GM23338 (cell line): ENCODE measurements around the gene RAET1G. TPM values are rescaled to one million over a fixed set of nuclear protein-coding genes. Genes with fewer than 3 reads are reported as not detected.

Source experiments
- ATAC-seq: fragments of 200-7000 bp; cut with Tn5 transposase; 3 replicates; pipeline ENCODE4 v1.9.1; 2020
- DNase-seq: peaks from one replicate; pipeline ENCODE4 v3.0.0-alpha.2; 2015; ENCODE audit warnings: low spot score
- H2AFZ ChIP-seq: fragments of 200-600 bp; sonication (generic); 2 replicates; pipeline ENCODE4 v1.8.0; 2016; ENCODE audit warnings: antibody characterized with exemption, mild to moderate bottlenecking, moderate library complexity
- H3F3A ChIP-seq: fragments of 200-600 bp; sonication (generic); replicated peaks from 2 replicates; pipeline ENCODE4 v1.8.0; 2017; ENCODE audit warnings: antibody characterized with exemption, mixed run types, low read depth
- H3K27ac ChIP-seq: fragments of 200-600 bp; sonication (generic); 2 replicates; pipeline ENCODE4 v1.6.1; 2016; ENCODE audit warnings: low read depth
- H3K27me3 ChIP-seq: fragments of 200-600 bp; sonication (generic); 2 replicates; pipeline ENCODE4 v1.8.0; 2016; ENCODE audit warnings: mild to moderate bottlenecking, mixed run types, moderate library complexity; ENCODE audit not compliant: insufficient read depth
- H3K36me3 ChIP-seq: fragments of 200-600 bp; sonication (generic); 2 replicates; pipeline ENCODE4 v1.8.0; 2016; ENCODE audit warnings: mild to moderate bottlenecking; ENCODE audit not compliant: insufficient read depth
- H3K4me1 ChIP-seq: fragments of 200-600 bp; sonication (generic); 2 replicates; pipeline ENCODE4 v1.8.0; 2016; ENCODE audit warnings: mild to moderate bottlenecking, moderate library complexity; ENCODE audit not compliant: insufficient read depth
- H3K4me2 ChIP-seq: fragments of 200-600 bp; sonication (generic); 2 replicates; pipeline ENCODE4 v1.7.1; 2017; ENCODE audit warnings: mixed run types
- H3K4me3 ChIP-seq: fragments of 200-600 bp; sonication (generic); 2 replicates; pipeline ENCODE4 v1.6.1; 2016; ENCODE audit warnings: mixed run types
- H3K79me2 ChIP-seq: fragments of 200-600 bp; sonication (generic); replicated peaks from 2 replicates; pipeline ENCODE4 v1.8.0; 2017; ENCODE audit warnings: mild to moderate bottlenecking; ENCODE audit not compliant: insufficient read depth
- H3K9me2 ChIP-seq: fragments of 200-600 bp; sonication (generic); 2 replicates; pipeline ENCODE4 v1.8.0; 2017; ENCODE audit not compliant: insufficient read depth
- H4K20me1 ChIP-seq: fragments of 200-600 bp; sonication (generic); replicated peaks from 2 replicates; pipeline ENCODE4 v1.8.0; 2017; ENCODE audit warnings: mild to moderate bottlenecking; ENCODE audit not compliant: insufficient read depth
- H3K27ac Mint-ChIP-seq: 2 replicates; pipeline ENCODE4 v1.8.0; 2020; ENCODE audit warnings: inconsistent platforms, mild to moderate bottlenecking, moderate library complexity, mixed read lengths
- H3K27me3 Mint-ChIP-seq: 3 replicates; pipeline ENCODE4 v1.8.0; 2022; ENCODE audit warnings: low read depth, mild to moderate bottlenecking, moderate library complexity, mixed read lengths, inconsistent platforms; ENCODE audit not compliant: insufficient read depth, poor library complexity
- H3K36me3 Mint-ChIP-seq: 3 replicates; pipeline ENCODE4 v1.8.0; 2021; ENCODE audit warnings: low read depth, mild to moderate bottlenecking, inconsistent platforms, moderate library complexity, mixed read lengths
- H3K4me1 Mint-ChIP-seq: 3 replicates; pipeline ENCODE4 v1.8.0; 2020; ENCODE audit warnings: mild to moderate bottlenecking, inconsistent platforms, mixed read lengths
- H3K4me3 Mint-ChIP-seq: 3 replicates; pipeline ENCODE4 v1.8.0; 2021; ENCODE audit warnings: moderate library complexity, mild to moderate bottlenecking, inconsistent platforms, mixed read lengths
- H3K9me3 Mint-ChIP-seq: 3 replicates; pipeline ENCODE4 v1.8.0; 2020; ENCODE audit warnings: moderate library complexity, mild to moderate bottlenecking, inconsistent platforms, mixed read lengths
- CTCF ChIP-seq, 2 experiments: fragments of 200-600 bp in 1 of 2; sonication (generic) in 1 of 2; conservative IDR thresholded peaks; 2 replicates each; pipeline versions ENCODE4 v1.5.1 to v1.6.1; 2016 to 2017; ENCODE audit warnings: antibody characterized with exemption in 2 of 2, low read depth in 2 of 2, mild to moderate bottlenecking in 2 of 2, moderate library complexity in 1 of 2
- EZH2 ChIP-seq: fragments of 200-600 bp; sonication (generic); IDR thresholded peaks from one replicate; pipeline ENCODE4 v1.8.0; 2017; ENCODE audit warnings: antibody characterized with exemption, mild to moderate bottlenecking, low read depth; ENCODE audit not compliant: unreplicated experiment
- JUNB ChIP-seq: IDR thresholded peaks from one replicate; pipeline ENCODE4 v1.6.1; 2016; ENCODE audit warnings: antibody characterized with exemption; ENCODE audit not compliant: unreplicated experiment
- ZNF462 ChIP-seq: fragments of 250-450 bp; sonication (Bioruptor Pico); IDR thresholded peaks from 2 replicates; pipeline ENCODE4 v1.5.0; 2020; ENCODE audit warnings: mild to moderate bottlenecking, moderate library complexity
- polyA plus RNA-seq: library from polyadenylated mRNA; unstranded; fragments of >200 nt; fragmentation: Nextera tagmentation; extraction: Ambion mirVana; gene quantifications from 2 replicates; pipeline ENCODE4 v1.2.1, GENCODE V29; 2016
- total RNA-seq: library from RNA; depleted of rRNA; stranded (reverse); fragments of >200 nt; shearing (Covaris generic); gene quantifications from 2 replicates; pipeline ENCODE4 v1.2.3, GENCODE V29; 2014

The RAET1G gene
- total and polyA plus RNA-seq, 2 experiments from 2014 or later: not detected

GRCh38 chr6:149884215-149884614, 38.7 kb downstream of the RAET1G start:
- DNase-seq: peak; percentile 85
- H3K36me3 Mint-ChIP-seq: no peaks in the 10 kb centered on the region
- H3K27me3 Mint-ChIP-seq: peaks cover 8% of the 10 kb centered on the region
- H3K27ac Mint-ChIP-seq: no peak overlapping the region
- Histone ChIP-seq H4K20me1 (no peaks in the 10 kb centered on the region), H2AFZ (peak overlapping the region; percentile 91), H3K79me2 (no peaks in the 10 kb centered on the region), H3K4me3 (peak overlapping the region; percentile 37), H3K4me1 (no peaks in the 10 kb centered on the region), H3K27me3 (no peaks in the 10 kb centered on the region), H3K36me3 (no peaks in the 10 kb centered on the region), H3K27ac (no peak overlapping the region), H3F3A (no peaks in the 10 kb centered on the region; the same call in 1 of the 2 replicates), H3K4me2 (peak overlapping the region; percentile 68; the same call in 1 of the 2 replicates), H3K9me2 (peaks cover 6% of the 10 kb centered on the region; the same call in 1 of the 2 replicates)
- peak; percentile 98 for ATAC-seq
- TF ChIP-seq JUNB (no peak), ZNF462 (CRISPR knock-in tag) (no peak), EZH2 (no peak), CTCF (conservative IDR thresholded peaks at IDR 0.05; ENCODE audit: low read depth in 2 of 2) (peak; percentile 16 to 34; a peak in 2 of 4 replicates)
- peaks cover 3% of the 10 kb centered on the region; the same call in 1 of the 3 replicates for H3K4me1 Mint-ChIP-seq
- no peak overlapping the region for H3K4me3 Mint-ChIP-seq
- H3K9me3 Mint-ChIP-seq: no peaks in the 10 kb centered on the region
